Stimulated activated naive CD4-positive, alpha-beta T cell treated with Interleukin-2 at 50 U/mL for 16 hours (primary cell): ENCODE data around the gene ATF6B.
"Not testable (repeated sequence)": the region's sequence is repeated elsewhere in the genome, so short reads cannot be mapped to it uniquely, and the experiment has no call there.

Experiments used
- DNase-seq: peaks from one replicate; lab custom pipeline; 2025; lab: John Stamatoyannopoulos, UW

The ATF6B gene

GRCh38 chr6:32081168-32081990, 46.7 kb downstream of the ATF6B start:
- no peak for DNase-seq

GRCh38 chr6:32079566-32080290, 48.3 kb downstream of the ATF6B start:
- DNase-seq: no peak

- DNase-seq: no peak
Measured at GRCh38 chr6:32076321-32076809, 51.7 kb downstream of the ATF6B start.

- no peak for DNase-seq
Measured at GRCh38 chr6:32075781-32076180, 52.3 kb downstream of the ATF6B start.

- DNase-seq: no peak
Measured at GRCh38 chr6:32074996-32075532, 53.0 kb downstream of the ATF6B start.

- no peak for DNase-seq
Measured at GRCh38 chr6:32073613-32074012, 54.4 kb downstream of the ATF6B start.

GRCh38 chr6:32073101-32073500, 54.9 kb downstream of the ATF6B start:
- no peak for DNase-seq

GRCh38 chr6:32070814-32071543, 57.1 kb downstream of the ATF6B start:
- no peak for DNase-seq

- DNase-seq: no peak
Measured at GRCh38 chr6:32069878-32070515, 58.0 kb downstream of the ATF6B start.

- no peak for DNase-seq
Measured at GRCh38 chr6:32069460-32069859, 58.6 kb downstream of the ATF6B start.

- no peak for DNase-seq
Measured at GRCh38 chr6:32068867-32069266, 59.2 kb downstream of the ATF6B start.

GRCh38 chr6:32068315-32068714, 59.7 kb downstream of the ATF6B start:
- DNase-seq: not testable (repeated sequence)

GRCh38 chr6:32067521-32067920, 60.5 kb downstream of the ATF6B start:
- DNase-seq: not testable (repeated sequence)
